NCI-H748 treated with DMSO at 0.1 percent for 48 hours (cell line): ENCODE results near the gene COL1A1.

Experiments used
- DNase-seq: peaks from one replicate; lab custom pipeline; 2025; lab: John Stamatoyannopoulos, UW

Gene COL1A1

DNA sequence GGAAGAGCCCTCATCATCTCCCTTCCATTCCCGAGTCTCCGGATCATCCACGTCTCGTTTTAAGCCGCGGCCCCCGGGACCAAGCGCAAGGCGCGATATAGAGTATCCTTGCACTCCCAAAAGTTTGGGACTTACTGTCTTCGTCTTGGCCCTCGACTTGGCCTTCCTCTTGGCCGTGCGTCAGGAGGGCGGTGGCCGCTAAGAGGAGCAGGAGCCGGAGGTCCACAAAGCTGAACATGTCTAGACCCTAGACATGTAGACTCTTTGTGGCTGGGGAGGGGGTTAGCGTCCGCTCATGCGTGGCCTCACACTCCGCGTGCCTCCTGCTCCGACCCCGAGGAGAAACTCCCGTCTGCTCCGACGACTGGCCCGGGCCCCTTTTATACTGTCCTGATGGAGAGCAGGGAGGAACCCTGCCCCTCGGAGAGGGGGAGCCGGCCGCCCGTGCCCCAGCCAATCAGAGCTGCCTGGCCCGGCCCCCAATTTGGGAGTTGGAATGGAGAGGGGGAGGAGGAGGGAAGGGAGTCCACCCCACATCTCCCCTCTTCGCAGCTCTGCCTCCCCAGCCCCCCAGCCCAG lies at the start of gene COL1A1:
Gene COL1A1 (minus strand): TSS at position 356 of the 579 bp plus-strand sequence. CDS start 118 bp downstream, at position 238.
- DNase-seq = no peak

DNA sequence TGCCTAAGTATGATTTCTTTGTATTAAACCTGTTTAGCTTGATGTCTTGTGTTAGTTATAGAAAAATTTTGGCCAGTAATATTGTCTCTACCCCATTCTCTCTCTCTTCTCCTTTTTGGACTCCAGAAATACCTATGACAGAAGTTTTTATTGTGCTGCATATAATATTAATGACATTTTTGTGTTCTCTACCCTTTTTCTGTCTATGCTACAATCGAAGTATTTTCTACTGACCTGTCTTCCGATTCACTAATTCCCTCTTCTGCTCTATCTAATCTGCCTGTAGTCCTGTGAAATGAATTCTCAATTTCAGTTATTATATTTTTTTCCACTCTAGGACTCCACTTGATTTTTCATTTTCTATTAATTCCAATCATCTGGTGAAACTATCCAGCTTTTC lies 46.8 kb upstream of the COL1A1 start:
- no peak for DNase-seq

DNA sequence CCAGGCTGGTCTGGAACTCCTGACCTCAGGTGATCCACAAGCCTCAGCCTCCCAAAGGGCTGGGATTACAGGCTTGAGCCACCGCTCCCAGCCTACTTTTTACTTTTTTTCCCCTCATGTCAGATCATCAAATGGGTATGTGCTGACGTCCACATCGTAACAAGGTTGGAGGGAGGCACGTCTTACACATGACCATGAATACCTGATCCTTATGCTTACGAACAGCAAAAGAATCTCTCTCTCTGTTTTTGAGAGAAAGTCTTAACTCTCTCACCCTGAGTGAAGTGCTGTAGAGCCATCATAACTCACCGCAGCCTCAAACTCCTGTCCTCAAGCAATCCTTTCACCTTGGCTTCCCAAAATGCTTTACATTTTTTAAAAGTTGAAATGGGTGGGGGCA lies 43.3 kb upstream of the COL1A1 start:
- no peak for DNase-seq

DNA sequence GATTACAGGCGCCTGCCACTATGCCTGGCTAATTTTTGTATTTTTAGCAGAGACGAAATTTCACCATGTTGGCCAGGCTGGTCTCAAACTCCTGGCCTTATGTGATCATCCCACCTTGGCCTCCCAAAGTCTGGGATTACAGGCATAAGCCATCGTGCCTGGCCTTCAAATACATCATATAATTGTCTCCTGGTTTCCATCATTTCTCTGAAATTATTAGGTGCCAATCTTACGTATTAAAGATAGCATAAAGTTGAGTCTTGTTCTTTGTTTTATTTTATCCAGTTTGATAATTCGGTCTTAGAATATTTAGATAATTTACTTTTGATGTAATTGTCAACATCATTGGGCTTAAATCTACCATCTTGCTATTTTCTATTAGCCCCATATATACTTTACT lies 40.0 kb upstream of the COL1A1 start:
- DNase-seq = no peak

DNA sequence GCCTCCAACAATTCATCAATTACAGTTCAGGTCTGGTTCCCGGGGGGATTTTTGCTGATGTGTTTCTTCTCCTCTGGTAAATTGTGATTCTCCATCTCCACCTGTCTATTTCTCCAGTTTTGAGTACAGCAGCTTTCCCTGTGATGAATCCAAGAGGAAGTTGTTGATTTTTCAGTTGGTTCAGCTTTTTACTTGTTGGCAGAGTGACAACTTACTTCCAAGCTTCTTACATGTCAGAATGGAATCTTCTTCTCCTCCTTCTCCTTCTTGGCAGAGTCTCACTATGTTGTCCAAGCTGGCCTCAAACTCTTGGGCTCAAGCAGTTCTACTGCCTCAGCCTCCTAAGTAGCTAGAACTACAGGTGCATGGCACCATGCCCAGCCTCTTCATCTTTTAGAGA lies 39.4 kb upstream of the COL1A1 start:
- no peak for DNase-seq

DNA sequence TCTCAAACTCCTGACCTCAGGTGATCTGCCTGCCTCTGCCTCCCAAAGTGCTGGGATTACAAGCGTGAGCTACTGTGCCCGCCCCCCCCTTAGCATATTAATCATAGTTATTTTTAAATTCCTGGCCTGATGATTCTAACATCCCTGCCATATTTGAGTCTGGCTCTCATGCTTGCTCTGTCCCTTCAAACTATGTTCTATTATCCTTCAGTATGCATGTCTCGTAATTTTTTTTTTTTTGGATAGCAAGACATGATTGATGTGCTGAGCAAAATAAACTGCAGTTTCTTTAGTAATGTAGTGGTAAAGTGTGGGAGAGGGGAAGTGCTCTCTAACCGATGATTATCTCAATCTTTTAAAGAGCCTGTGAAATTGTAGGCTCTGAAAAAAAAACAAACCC lies 38.5 kb upstream of the COL1A1 start:
- no peak for DNase-seq

DNA sequence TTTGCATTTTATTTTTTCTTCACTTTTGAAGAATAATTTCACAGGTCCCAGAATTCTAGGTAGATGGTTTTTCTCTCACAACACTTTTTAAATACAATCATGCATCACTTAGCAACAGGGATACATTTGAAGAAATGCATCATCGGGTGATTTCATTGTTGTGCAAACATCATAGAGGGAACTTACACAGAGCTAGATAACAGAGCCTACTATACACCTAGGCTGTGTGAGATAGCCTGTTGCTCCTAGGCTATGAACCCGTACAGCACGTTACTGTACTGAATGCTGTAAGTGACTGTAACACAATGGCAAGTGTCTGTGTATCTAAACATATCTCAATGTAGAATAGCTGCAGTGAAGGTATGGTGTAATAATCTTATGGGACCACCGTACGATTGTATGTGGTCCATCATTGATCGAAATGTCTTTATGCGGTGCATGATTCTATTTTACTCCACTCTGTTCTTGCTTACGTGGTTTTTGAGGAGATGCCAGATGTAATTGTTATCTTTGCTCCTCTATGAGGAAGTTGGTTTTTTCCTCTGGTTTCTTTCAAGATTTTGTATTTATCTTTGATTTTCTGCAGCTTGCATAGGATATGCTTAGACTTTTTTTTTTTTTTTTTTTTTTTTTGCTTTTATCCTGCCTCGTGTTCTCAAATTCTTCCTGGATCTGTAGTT lies 37.3 kb upstream of the COL1A1 start:
- no peak for DNase-seq

DNA sequence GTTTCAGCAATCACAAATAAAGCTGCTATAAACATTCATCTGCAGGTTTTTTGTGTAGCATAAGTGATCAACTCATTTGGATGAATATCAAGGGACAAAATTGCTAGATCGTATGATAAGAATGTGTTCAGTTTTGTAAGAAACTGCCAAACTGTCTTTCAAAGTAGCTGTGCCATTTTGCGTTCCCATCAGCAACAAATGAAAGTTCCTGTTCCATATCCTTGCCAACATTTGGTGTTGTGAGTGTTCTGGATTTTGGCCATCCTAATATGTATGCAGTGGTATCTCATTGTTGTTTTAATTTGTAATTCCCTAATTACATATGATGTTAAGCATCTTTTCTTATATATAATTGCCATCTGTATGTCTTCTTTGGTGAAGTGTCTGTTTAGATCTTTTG lies 36.5 kb upstream of the COL1A1 start:
- no peak for DNase-seq

DNA sequence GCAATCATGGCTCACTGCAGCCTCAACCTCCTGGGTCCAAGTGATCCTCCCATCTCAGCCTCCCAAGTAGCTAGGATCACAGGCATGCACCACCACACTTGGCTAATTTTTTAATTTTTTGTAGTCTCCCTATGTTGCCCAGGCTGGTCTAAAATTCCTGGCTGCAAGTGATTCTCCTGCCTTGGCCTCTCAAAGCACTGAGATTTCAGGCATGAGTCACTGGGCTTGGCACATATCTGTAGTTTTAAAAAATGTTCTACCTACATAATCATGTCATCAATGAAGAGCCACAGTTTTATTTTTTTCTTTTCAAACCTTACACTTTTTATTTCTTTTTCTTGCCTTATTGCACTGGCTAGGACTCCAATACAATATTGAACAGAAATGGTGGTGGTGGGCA lies 33.1 kb upstream of the COL1A1 start:
- no peak for DNase-seq

DNA sequence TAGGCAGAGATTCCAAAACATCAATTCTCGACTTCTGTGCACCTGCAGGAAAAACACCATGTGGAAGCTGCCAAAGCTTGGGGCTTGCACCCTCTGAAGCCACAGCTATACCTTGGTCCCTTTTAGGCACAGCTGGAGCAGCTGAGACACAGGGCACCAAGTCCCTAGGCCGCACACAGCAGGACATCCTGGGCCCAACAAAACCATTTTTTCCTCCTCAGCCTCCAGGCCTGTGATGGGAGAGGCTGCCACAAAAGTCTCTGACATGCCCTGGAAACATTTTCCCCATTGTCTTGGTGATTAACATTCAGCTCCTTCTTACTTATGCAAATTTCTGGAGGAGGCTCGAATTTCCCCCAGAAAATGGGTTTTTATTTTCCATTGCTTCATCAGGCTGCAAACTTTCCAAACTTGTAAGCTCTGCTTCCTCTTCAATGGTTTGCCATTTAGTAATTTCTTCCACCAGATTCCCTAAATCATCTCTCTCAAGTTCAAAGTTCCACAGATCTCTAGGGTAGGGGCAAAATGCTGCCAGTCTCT lies 24.3 kb upstream of the COL1A1 start:
- DNase-seq = no peak

DNA sequence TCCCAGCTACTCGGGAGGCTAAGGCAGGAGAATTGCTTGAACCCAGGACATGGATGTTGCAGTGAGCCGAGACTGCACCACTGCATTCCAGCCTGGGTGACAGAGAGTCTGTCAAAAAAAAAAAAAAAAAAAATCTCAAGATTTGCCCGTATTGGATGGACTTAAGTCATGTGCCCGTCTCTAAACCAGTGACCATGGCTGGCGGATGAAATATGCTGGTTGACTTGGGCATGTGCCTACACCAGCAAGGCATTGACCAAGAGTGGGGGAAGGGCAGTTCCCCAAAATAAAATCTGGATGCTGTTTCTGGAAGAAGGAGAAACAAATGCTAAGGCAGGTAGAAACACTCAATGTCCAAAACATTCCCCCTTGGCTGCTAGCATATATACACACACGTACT lies 21.5 kb upstream of the COL1A1 start:
- no peak for DNase-seq

DNA sequence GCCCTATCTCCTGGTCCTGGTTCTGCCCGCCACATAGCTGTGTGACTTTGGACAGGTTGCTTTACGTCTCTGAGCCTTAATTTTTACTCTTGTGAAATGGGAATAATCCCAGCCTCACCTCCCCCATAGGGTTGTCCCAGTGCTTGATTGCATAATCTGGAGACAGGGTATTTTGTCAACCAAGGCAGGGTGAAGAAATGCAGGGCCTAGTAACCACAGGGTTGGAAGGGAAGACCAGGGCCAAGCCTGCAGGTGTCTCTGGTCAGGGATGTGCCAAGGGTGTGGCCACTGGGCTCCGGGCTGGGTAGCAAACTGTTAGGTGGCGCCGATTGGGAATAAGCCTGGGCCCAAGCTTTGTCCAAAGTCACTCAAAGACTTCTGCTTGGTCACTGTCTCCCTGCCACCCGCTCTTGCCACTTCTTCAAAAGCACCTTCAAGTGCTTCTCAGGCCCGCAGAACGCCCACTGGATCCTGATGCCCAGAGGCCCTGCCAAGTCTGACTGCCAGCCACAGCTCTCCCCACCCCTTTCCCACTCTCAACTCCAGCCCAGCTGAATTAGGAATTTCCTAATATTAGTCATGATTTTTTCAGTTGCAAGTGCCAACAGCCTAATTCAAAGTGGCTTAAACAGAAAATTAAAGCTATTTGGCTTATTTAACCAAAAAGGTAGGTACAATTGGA lies 20.6 kb upstream of the COL1A1 start:
- no peak for DNase-seq

DNA sequence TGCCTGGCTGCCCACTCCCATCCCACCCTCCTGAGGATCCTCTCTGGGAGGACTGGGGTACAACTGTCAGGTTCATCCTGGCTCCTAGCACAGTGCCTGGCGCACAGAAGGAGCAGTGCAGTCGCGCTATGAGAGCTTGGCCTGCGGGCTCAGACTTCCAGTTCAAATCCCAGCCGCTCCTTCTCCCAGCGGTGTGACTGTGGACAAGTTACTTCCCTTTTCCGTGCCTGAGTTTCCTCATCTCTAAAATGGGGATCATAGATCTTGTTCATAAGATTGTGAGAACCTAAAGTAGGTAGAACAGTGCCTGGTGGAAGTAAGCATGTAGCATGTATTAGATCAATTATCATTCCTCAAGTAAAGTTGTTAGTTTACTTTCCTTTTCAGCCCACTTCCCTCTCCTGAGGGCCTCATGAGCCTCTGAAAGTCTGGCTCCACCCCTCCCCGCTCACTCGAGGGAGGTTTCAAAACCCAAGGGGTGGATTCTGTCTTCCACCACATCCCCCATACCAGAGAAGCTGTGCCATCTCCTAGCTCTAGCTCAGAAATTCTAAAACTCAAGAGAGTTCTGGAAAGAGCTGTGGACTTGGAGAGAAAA lies 19.9 kb upstream of the COL1A1 start:
- no peak for DNase-seq

DNA sequence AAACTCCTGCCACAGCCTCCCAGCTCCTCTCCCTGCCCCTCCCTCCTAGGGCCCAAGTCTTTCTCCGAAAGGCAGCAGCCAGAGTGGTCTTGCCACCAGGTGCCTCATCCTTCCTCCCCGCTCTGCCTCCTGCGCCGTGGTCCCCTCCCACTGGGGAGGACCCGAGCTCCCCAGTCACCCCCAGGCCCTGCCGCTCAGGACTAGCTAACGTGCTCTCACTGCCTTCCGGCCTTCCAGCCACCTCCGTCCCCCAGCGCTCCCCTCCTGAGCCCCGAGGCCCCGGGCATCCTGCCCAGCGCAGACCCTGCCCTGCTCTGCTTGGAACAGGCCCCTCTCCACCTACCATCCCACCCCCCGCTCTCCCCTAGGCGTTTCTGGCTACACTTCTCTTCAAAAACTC lies 19.4 kb upstream of the COL1A1 start:
- no peak for DNase-seq

DNA sequence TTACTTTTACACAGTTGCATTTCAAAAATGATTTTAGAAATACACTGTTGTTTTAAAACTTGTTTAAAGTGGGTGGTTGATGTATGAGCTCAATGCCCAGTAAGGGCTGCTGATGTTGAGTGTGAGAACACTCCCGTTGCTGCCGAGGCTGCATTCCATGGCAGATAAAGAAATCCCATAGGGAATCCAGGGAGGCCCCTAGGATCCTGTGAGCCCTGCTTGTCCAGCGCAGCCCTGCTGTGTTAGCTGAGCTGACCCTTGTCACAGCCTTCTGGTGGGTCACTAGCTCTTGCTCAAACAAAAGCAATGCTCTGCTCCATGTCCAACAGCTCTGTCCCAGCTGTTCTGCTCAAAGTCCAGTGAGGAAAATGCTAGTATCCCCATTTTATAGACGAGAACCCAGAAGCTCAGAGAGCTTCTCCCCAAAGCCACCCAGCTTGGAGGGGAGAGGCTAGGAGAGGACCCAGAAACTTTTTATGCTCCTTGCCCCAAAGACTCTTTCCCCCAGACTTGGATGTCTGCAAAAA lies 18.6 kb upstream of the COL1A1 start:
- DNase-seq = no peak

DNA sequence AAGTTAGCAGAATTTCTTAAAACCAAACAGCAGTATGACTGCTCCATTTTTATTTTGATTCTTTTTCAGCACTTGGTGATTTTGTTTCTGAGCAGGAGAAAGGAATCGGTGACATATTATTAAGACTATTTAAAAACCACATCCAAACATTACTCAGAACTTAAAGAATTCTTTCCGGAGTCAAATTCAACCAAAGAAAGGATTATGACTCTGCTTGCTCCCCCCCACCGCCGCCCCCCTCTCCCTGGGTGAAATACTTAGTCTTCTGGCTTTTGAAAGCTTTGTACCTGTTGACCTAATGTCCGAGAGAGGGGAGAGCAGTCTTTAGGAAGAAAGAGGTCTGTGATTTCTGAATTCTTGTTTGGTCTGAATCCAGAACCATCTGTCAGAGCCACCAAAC lies 17.9 kb upstream of the COL1A1 start:
- DNase-seq = no peak

DNA sequence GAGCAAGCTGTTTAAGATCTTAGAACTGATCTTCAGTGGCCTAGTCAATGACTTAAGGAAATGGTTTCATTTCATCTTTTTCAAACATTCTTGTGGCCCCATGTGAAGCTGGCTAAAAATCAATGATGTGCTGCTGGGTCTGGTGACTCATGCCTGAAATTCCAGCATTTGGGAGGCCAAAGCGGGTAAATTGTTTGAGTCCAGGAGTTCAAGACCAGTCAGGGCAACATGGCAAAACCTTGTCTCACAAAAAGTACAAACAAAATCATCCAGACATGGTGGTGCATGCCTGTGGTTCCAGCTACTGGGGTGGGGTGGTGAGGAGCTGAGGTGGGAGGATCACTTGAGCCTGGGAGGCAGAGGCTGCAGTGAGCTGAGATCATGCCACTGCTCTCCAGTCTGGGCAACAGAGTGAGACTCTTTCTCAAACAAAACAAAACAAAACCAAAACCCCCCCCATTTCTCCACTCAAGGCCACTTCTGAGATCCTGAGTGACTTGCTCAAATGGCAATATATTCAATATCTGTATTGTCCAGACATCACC lies 17.4 kb upstream of the COL1A1 start:
- no peak for DNase-seq

DNA sequence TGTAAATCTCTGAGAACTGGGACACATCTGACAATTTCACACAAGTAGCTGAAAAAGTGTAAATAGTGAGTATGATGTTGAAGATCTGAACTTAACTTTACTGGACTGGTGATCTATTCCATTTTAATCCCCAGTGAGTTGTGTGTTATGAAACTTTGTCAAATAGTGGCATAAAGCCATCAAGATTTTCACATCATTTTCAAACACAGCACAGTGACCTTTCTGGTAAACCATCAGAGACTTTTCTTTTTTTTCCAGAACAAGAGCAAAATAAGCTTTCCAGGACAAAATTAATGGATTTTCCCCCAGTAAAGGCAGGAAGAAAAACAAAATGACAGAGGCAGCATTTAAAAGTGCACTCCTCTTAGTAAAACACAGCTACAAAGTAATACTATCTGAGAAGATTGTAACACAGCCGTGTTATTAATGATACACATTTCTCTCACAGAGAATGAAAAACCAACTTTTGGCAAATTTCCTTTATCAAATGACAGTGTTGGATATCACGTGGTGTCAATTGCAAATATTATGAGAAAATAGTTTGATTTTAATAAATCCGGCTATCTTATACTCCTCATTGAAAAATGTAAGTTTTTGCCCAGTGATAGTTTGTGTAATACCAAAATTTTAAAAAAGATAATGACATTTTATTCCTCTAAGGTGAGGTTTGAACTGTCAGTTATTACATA lies 16.8 kb upstream of the COL1A1 start:
- no peak for DNase-seq

DNA sequence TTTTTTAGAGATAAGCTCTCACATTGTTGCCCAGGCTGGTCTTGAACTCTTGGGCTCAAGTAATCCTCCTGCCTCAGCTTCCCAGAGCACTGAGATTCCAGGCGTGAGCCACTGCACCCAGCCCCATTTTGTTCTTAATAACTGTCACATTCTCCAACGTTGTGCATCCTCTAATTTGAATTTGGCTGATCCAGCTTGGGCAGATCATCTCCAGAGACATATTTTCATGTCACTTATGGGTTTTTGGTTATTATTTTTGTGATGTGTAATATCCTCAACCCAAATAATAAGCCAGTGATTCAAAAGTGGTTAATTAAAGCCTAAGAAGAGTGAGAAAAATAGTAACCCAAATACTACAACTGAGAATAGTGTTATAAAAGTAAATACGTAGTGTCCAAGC lies 16.2 kb upstream of the COL1A1 start:
- no peak for DNase-seq

DNA sequence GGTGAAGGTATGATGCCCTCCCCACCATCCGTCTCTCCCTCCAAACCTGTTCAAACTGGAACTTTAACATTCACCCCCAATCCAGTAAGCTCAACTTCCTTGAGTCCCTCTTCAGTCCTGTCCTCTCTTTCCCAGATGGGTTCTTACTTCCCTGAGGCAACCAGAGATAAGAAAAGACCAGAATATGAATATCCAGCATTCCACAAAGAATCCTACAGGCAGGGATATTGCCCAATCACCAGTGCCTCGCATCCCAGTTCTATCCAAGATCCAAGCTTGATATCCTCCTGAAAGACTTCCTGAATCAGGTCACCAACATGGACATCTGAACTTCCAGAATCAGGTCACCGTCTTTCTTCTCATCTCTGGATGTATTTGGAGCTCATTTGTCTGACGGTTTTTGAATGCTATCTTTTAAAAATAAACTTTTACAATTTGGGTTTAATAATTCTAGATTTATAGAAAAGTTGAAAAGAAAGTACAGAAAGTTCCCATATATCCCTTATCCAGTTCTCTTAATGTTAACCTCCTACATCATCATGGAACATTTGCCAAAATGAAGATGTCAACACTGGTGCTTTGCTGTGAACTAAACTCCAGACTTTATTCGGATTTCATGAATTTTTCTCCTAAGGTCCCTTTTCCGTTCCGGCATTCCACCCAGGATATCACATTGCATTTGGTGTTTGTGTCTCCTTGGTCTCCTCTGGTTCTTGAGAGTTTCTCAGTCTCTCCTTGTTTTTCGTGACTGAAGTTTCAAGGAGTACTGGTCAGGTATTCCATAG lies 13.7 kb upstream of the COL1A1 start:
- no peak for DNase-seq
